HG03066 (cell line): Measurements from ENCODE around the gene SPTBN1.

Experiments used
- ATAC-seq: cut with Tn5 transposase; IDR thresholded peaks from one replicate; pipeline ENCODE4 v1.9.1; 2021; ENCODE audit warnings: low read depth; ENCODE audit not compliant: unreplicated experiment

The SPTBN1 gene

DNA sequence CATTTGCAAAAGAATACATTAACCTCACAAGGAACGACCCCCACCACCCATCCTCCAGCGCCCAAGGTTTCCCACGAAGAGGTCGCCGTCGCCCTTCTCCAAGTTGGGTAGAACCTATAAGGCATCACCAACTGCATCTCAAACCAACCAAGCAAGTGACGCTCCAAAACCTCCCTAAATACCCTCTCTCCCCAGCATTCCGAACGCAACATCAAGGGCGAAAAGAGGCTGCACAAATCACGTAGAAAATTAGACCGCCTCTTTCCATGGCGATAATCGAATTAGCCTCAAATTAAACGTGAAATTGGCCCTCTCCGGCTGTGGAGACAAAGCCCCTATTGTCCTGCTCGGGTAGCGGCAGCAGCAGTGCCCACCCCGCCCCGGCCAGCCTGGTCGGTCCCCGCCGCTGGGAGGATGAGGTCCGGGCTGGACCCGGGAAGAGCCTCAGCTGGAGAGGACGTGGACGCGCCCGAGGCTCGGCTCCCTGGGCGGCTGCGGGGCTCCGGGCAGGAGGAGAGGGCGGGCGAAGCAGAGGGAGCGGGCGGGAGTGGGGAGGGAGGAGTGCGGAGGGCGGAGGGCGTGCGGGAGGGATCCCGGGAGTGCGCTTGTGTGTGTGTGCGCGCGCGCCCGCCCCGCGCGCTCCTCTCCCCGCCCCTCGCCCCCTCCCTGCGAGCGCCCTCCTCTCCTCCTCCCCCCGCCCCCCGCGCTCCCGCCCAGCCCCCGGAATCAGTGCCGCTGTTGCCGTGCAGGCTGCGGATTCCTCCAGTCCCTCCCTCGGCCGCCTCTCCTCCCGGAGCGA, at the start of gene SPTBN1:
Gene SPTBN1 (plus strand): TSS at position 765 of the 799 bp plus-strand sequence. CDS start 70,092 bp downstream, outside the sequence.
- peak; percentile 45 for ATAC-seq

GRCh38 chr2:54407693-54408092, 48.4 kb upstream of the SPTBN1 start:
- ATAC-seq, result no peak

- no peak for ATAC-seq
Observed at GRCh38 chr2:54408288-54408687, 47.8 kb upstream of the SPTBN1 start.

GRCh38 chr2:54409752-54410151, 46.4 kb upstream of the SPTBN1 start:
- ATAC-seq, result no peak

- ATAC-seq, result no peak
Observed at GRCh38 chr2:54411801-54412354, 44.2 kb upstream of the SPTBN1 start.

DNA sequence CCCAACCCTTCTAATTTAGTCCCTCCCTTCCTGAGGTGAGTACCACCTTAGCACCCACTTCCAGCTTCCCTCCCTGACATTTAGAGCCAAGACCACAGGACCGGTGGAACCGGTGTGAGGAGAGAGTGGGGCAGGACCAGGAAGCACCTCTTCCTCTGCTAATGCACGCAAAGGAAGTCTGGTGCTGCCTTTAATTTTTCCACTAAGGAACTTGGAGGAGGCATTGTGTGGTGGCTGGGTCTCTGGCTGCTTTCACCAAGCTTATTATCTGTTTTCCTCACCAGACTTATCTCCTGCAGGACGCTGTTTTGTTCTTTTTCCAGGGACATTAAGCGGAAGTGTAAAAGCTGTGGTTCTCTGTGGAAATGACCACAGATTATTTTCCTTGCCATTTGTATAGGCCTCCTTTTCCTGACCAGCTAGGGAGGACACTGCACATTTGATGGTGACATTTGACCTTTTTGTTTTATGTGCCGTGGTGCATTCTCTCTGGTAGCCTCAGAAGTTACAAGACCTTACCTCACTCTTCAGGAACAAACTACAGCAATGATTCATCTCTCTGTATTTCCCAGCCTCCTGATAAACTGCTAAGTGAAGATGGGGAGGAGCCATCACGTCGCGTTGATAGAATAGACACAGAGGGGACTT, 39.8 kb upstream of the SPTBN1 start:
- no peak for ATAC-seq

GRCh38 chr2:54416938-54417337, 39.2 kb upstream of the SPTBN1 start:
- no peak for ATAC-seq

DNA sequence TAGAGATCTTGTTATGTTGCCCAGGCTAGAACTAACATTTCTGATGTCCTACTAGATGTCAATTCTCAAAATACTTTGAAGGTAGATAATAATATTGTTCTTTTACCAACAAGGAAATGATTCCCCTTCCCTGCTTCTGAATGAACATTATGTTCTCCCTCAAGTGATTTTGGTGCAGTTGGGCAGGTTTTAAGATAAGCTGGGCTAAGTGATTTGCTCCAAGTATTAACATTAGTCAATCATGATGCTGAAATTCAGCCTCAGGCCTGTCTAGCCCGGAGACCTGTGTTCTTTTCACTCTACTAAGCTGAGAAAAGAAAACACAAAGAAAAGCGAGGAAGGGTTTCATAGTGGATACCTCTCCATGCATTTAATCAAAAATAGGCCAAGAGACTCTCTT, 38.5 kb upstream of the SPTBN1 start:
- no peak for ATAC-seq

DNA sequence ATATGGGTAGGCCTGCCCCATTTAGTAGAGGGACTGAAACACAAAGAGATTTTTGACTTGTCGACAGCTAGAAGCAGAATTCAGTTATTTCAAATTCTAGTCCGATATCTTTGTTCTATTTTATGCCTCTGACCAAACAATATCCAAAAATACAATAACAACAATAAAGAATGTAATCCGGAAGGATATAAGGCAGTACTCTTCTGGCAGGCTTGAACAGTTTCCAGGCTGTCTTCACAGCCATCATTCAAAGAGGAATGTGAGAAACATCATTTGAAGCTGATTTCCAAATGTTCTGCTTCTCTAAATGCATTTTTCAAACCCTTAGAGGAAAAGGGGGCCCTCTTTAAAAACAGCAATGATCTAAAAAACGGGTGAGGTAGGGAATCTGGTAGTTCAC, 36.7 kb upstream of the SPTBN1 start:
- no peak for ATAC-seq

DNA sequence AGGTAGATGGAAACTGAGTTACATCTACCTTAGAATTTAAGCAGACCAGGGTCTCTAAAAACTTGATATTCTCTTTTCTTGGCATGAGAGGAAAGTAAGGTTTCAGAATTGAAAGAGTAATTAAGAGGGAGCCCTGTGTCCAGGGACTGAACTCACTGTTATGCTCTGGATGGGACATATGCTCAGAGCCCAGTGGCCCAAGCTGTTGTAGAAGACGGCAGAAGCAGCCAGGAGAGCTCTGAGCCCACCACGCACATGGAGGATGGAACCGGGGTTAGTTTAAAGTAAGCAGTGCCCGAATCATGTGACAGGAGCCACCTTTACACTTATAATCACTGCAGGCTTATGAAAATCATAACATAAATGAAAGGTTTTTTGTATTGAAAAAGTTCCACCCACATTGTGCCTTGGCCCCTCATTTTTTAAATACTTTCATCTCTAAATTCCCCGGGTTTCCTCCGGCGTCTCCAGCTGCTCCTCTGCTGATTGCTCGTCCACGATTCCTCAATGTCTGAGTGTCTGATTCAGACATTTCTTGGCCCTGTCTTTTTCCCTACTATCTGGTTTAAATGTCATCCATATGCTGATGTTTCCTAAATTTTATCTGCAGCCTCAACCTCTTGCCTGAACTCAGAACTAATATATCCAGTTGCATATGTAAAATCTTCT, 36.1 kb upstream of the SPTBN1 start:
- ATAC-seq, result no peak

DNA sequence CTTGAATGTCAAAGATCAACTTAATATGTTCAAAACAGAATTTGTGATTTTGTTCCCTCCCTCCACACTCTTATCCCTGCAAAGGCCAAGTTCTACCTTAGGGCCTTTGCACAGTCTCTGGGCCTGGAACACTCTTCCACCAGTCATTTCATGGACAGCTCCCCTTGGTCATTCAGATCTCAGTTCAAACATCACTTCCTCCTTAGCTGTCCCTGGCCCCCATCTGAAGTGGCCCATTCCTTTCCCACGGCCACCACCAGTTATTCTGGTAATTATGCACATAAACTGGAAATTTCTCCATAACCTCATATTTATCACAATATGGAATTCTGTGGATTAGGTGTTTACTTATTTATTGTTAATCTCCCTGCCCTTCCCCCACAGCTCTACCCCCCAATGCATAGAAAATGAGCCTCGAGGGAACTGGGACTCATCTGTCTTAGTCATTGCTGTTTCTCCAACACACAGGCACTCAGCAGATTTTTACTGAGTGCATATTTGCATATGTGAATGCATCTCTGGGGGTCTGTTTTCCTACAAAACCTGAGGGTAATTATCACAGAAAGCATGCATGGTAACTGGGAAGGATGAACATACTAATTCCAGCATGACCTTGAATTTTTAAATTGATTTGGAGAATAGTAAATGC, 35.5 kb upstream of the SPTBN1 start:
- ATAC-seq, result no peak

DNA sequence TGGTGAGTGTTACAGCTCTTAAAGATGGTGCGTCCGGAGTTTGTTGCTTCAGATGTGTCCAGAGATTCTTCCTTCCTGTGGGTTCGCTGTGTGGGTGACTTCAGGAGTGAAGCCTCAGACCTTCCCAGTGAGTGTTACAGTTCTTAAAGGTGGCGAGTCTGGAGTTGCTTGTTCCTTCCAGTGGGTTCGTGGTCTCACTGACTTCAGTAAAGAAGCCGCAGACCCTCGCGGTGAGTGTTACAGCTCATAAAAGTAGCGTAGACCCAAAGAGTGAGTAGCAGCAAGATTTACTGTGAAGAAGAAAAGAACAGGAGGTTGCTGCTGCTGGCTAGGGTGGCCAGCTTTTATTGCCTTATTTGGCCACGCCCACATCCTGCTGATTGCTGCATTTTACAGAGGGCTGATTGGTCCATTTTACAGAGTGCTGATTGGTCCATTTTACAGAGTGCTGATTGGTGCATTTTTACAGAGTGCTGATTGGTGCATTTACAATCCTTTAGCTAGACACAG, 34.0 kb upstream of the SPTBN1 start:
- ATAC-seq, result no peak

DNA sequence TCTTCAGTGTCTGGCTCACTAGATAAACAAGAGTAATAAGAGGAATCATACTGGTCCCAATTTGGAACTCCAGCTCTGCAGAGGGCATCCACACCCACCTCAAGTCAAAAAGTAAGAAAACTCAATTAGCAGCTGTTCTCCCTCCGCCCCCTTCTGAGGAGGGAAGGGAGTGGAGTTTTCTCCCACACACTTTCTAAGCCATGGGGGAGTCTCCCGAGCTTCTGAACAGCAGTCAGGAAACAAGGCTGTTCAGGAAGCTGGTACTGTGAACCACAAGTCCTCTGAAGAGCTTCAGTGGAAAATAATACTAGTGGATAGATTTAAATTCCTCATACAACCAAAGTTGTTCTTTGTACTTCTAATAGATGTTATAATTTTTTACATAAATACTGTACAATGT, 32.9 kb upstream of the SPTBN1 start:
- ATAC-seq, result no peak

GRCh38 chr2:54424555-54425163, 31.5 kb upstream of the SPTBN1 start:
- ATAC-seq, result no peak

DNA sequence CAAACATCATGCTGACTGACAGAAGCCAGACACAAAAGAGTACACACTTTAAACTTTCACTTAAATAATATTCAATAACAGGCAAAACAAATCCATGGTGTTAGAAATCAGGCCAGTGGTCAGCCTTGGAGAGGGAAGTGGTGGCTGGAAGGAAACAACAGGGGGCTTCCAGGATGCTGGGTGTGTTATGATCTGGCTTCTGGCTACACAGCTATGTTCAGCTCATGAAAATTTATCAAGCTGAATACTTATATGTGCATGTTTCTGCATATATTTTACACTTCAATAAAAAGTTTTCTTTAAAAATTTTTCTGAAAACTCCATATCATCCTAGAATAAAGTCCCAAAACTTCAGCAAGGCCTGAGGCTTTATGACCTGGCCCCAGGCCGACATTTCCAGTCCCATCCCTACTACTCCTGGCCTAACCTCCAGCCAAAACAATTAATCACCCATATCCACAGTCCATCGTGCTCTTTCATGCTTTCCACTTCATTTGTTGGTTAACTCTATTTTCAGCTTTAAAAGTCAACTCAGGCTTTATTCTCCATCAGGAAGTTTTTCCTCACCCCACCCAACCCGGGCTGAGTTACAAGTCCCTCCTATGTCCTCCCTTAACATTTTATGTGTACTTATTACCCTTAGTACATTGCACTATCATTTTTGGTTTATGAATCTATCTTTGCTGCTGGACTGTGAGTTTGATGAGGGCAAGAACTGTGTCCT, 27.9 kb upstream of the SPTBN1 start:
- no peak for ATAC-seq

DNA sequence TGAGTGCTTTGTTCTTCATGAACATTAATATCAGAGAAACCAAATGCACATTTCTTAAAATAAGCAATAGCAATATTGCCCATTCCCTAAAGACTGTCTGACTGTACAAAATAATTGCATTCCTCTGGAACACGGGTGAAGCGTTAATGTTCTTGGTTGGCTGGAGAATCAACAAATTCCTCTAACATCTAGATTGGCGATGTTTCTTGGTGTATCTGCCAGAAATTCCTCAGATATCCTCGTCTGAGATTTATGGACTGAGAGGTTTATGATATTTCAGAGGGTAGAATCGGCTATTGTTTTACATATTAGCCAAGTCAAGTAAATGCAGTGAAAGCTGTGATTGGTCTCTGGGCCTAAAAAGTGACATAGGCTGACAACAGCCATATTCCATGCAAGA, 27.1 kb upstream of the SPTBN1 start:
- ATAC-seq, result no peak

DNA sequence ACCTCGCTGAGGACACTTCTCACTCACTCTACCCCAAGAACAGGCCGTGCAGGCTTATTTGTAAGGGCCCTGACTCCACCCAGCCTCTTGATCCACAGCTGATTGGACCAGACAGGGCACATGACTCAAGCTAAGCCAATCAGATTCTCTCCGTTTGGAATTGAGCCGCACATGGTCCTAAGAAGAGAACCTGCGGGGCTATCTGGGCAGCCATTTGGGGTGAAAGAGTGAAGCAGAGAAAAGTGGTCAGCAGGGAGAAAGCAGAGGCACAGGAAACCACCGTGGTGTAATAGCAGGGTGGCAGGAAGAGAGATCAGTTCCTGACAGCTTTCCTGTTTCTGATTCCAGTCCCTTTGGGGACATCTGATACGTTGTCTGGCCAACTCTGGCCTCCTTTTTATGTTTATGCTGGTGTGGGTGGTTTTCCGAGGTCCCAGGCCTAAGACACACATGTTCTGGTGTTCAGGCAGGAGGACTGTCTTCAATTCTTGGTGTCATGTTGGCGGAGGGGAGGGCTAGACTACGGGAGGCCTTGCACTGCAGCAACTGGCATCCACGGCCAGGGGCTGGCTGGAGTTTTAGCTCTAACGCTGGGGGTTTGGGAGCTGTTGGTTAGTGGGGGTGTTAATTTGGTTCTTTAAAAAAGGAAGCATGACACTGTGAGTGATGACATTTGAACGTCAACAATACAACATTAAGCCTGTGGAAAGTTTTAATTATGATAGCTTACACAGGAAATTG, 26.1 kb upstream of the SPTBN1 start:
- ATAC-seq, result no peak

GRCh38 chr2:54430649-54431048, 25.5 kb upstream of the SPTBN1 start:
- ATAC-seq, result no peak
